SW480 (cell line): Measurements from ENCODE around the gene MARF1.
"Not testable (repeated sequence)": the region's sequence is repeated elsewhere in the genome, so short reads cannot be mapped to it uniquely, and the experiment has no call there.

Experiments
- DNase-seq: peaks from one replicate; pipeline ENCODE4 v3.0.0-alpha.2; 2016; ENCODE audit warnings: low spot score

The MARF1 gene

DNA sequence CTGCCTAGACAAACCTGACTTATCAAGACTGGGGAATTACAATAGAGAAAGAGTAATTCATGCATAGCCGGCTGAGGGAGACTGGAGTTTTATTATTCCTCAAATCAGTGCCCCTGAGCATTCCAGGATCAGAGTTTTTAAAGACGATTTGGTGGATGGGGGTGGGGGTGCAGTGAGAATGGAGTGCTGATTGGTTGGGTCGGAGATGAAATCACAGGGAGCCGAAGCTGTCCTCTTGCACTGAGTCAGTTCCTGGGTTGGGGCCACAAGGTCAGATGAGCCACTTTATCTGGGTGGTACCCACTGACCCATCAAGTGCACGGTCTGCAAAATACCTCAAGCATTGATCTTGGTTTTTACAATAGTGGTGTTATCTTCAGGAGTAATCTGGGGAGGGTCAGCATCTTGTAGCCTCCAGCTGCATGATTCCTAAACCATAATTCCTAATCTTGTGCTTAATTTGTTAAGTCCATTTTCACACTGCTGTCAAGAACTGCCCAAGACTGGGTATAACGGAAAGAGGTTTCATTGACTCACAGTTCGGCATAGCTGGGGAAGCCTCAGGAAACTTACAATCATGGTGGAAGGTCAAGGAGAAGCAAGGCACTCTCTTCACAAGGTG is 69.6 kb downstream of the MARF1 start:
- DNase-seq = no peak

DNA sequence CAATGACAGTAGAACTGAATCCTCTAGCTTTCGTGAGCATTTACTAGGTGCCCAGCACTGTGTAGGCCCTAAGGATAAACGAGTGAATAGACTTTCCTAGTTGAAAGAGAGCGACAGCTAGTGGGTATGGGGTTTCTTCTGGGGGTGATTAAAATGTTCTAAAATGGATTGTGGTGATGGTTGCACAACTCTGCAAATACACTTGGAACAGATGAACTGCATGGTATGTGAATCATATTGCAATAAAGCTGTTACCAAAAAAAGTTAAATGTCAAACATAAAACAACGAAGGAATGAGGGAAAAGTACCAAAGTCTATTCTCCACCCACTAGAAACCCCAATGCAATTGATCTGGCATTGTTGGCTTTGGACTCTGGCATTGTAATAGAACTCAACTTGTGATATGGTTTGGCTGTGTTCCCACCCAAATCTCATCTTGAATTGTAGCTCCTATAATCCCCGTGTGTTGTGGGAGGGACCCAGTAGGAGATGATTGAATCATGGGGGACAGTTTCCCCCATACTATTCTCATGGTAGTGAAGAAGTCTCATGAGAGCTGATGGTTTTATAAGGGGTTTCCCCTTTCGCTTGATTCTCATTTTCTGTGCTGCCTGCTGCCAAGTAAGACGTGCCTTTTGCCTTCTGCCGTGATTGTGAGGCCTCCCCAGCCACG is 70.5 kb downstream of the MARF1 start:
- DNase-seq = no peak

- DNase-seq = no peak
Measured at GRCh38 chr16:15571557-15571956, 71.4 kb downstream of the MARF1 start.

GRCh38 chr16:15570666-15571065 is 72.3 kb downstream of the MARF1 start:
- not testable (repeated sequence) for DNase-seq

DNA sequence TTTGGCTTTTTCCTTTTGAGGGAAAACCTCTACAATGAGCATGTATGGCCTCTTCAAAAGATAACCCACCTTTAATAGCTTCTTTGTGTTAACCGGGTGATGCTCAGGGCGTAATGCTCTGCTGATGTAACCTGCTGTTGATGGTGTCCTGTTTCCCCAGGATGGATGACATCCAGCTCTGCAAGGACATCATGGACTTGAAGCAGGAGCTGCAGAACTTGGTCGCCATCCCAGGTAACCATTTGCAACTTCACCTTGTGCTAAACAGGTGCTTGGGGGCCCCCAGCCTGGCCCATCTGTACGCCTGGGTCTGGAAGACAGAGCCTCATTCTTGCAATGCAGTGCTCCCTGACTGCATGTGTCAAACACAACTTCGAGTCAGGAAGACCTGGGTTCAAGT is 75.1 kb downstream of the MARF1 start:
- no peak for DNase-seq

DNA sequence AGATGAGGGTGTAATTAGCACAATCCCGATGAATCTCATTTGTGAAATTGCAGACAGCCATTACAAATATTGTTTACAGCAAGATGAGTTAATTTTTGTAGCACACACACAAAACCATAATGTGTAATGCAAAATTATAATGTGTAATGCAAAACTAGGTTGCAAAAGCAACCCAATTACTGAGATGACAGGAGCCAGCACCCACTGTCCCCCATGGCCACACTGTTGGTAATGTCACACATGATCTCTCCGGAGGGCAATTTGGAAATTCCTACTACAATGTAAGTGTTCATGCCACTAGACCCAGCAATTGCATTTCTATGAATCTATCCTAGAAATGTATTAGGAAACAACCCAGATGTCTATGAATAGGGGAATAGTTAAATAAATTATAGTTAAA is 76.9 kb downstream of the MARF1 start:
- DNase-seq = no peak

GRCh38 chr16:15564604-15565339 is 78.2 kb downstream of the MARF1 start:
- no peak for DNase-seq

GRCh38 chr16:15559176-15559575 is 83.8 kb downstream of the MARF1 start:
- no peak for DNase-seq

DNA sequence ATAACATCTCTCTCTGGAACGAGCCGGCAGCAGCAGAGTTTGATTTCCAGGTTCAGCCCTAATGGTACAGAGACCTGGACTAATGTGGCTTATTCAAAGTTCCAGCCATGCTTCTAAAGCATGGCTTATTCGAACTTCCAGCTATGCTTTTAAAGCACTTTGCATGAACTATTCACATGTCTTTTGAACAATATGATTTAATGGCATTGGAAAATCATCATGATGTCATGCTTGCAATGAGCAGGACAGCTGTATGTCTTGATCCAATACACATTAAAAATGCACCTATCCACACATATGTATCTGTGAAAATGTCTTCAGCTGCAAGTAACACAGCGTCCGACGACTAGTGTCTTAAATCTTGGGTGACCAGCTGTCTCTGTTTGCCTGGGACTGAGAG is 85.7 kb downstream of the MARF1 start:
- DNase-seq = no peak

GRCh38 chr16:15556130-15556529 is 86.8 kb downstream of the MARF1 start:
- no peak for DNase-seq

- no peak for DNase-seq
Measured at GRCh38 chr16:15553313-15554088, 89.5 kb downstream of the MARF1 start.

DNA sequence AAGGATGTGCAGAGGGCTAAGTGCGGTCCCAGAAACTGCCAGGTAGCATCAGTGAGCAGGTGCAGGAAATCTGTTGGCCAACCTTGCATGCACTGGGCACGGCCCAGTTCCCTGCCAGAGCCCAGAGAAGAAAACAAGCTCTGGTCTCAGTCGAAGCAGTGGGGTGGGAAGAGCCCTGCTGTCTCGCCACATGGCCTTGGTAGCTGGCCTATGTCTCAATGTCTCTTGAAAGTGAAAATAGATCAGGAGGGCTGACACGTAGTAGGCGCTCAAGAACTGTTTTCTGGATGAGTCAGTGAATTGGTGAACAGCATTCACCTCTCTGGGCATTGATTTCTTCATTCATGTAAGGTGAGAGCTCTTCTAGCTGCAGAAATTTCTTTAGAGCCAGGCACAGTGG is 90.4 kb downstream of the MARF1 start:
- DNase-seq = no peak

DNA sequence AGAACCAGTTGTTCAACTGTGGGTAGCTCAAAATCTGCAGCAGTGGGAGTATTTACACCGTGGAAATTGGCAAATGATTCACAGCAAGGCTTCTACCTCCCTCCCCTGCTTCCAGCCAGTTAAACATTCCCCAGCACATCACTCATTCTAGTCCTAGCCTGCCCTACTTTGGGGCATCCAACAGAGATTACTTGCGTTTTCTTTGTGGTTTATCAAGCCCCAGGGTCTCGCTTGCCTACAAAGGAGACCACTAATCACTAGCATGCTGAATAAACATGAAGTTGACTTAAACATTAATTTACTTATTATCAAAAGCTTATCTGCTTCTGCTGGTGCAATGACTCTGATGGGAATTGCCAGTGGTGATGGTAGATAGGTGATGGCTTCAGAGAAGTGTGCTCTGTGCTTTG is 94.5 kb downstream of the MARF1 start:
- DNase-seq = no peak

GRCh38 chr16:15547768-15548096 is 95.2 kb downstream of the MARF1 start:
- DNase-seq = no peak

DNA sequence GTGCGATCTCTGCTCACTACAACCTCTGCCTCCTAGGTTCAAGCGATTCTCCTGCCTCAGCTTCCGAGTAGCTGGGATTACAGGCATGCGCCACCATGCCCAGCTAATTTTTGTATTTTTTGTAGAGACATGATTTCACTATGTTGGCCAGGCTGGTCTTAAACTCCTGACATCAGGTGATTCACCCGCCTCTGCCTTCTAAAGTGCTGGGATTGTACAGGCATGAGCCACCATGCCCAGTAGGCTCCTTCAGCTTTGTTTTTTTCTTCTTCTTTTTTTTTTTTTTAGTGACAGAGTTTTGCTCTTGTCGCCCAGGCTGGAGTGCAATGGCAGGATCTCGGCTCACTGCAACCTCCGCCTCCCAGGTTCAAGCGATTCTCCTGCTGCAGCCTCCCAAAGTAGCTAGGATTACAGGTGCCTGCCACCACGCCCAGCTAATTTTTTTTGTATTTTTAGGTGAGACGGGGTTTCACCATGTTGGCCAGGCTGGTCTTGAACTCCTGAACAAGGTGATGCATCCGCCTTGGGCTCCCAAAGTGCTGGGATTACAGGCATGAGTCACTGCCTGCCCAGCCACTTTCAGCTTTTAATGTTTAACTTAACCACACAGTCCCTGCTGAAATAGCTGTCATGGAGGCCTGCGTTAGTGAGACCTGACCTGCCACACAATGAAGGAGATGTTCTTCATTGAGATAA is 95.7 kb downstream of the MARF1 start:
- DNase-seq = peak; percentile 16

DNA sequence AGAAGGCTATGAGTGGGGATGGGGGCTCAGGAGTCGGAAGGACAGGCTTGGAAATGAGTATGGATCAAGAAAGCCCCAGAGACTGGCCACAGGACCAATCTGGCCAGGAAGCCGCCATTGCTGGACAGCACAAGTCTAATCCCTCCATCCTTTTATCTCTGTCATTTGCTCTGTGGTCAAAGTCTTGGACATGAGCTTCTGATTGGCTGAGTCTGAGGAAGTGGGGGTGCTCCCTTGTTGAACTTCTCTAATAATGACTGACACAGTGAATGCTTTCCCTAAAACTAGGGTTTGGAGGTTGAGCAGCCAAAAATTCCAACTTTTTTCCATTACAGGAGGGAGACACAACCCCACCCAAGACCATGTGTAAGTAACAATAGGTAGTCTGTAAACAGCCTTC is 97.4 kb downstream of the MARF1 start:
- no peak for DNase-seq

GRCh38 chr16:15544405-15544804 is 98.5 kb downstream of the MARF1 start:
- DNase-seq = no peak
